ENCODE results near the gene SFMBT2. TPM values are rescaled to one million over a fixed set of nuclear protein-coding genes. Genes with fewer than 3 reads are reported as not detected.
A peak's percentile ranks its signal among the peaks of the same experiment; 100 is the strongest.

SFMBT2 gene
- total RNA-seq, 3 donors from 2014 or later (not counting 1 experiment from before 2014, with no cell fraction given), result 50.4 to 70.4 (median 52.2) TPM

- Mint-ChIP-seq H3K36me3 (no peaks in the 10 kb centered on the region), H3K9me3 (peaks cover 0 to 3% of the 10 kb centered on the region in 2 donors), H3K4me1 (peaks cover 60 to 69% of the 10 kb centered on the region in 2 donors), H3K4me3 (peak overlapping the region; percentile 73), H3K27me3 (ENCODE audit: low read depth in 2 of 2) (no peaks in the 10 kb centered on the region), H3K27ac (peak overlapping the region; percentile 28 to 44)
- peaks cover 31% of the 10 kb centered on the region for H3K4me1 ChIP-seq (ENCODE audit: control insufficient read depth, insufficient read depth, low read length)
- H3K36me3 ChIP-seq (ENCODE audit: control insufficient read depth, insufficient read depth, low read length), result no peaks in the 10 kb centered on the region
- DNase-seq (no peak), ATAC-seq (peak; percentile 53 to 84 (median 73))
- peaks cover 4% of the 10 kb centered on the region for H3K9me3 ChIP-seq (ENCODE audit: control insufficient read depth, insufficient read depth, low read length)
- WGBS (ENCODE audit: insufficient coverage), result 18% methylated on average over 4 of the region's 4 CpGs
- no peaks in the 10 kb centered on the region for H3K27me3 ChIP-seq (ENCODE audit: control insufficient read depth, insufficient read depth, low read length)
- TF ChIP-seq CTCF (IDR thresholded peaks at IDR 0.05), result no peak
- no peak overlapping the region for H3K27ac ChIP-seq (ENCODE audit: low read length)
- H3K4me3 ChIP-seq (ENCODE audit: low read length), result no peak overlapping the region
- intact Hi-C loops (cut with micrococcal nuclease), result loop anchor here (5.0 kb wide), 2 partner anchors 46 to 61 kb away; no protein-coding TSS in a partner anchor
Observed at GRCh38 chr10:7317786-7318446, 92.9 kb downstream of the SFMBT2 start.

GRCh38 chr10:7316839-7317238, 94.0 kb downstream of the SFMBT2 start:
- Mint-ChIP-seq H3K9me3 (no peaks in the 10 kb centered on the region), H3K27me3 (ENCODE audit: low read depth in 2 of 2) (no peaks in the 10 kb centered on the region), H3K4me3 (peak overlapping the region; percentile 14), H3K4me1 (peaks cover 71 to 79% of the 10 kb centered on the region in 2 donors), H3K36me3 (no peaks in the 10 kb centered on the region), H3K27ac (peak overlapping the region in 1 of 2 donors; percentile 61)
- WGBS (ENCODE audit: insufficient coverage), result 94% methylated on average over 2 of the region's 2 CpGs
- Histone ChIP-seq H3K9me3 (ENCODE audit: control insufficient read depth, insufficient read depth, low read length) (peaks cover under 1% of the 10 kb centered on the region), H3K4me1 (ENCODE audit: control insufficient read depth, insufficient read depth, low read length) (peaks cover 31% of the 10 kb centered on the region), H3K27me3 (ENCODE audit: control insufficient read depth, insufficient read depth, low read length) (no peaks in the 10 kb centered on the region), H3K36me3 (ENCODE audit: control insufficient read depth, insufficient read depth, low read length) (no peaks in the 10 kb centered on the region), H3K27ac (ENCODE audit: low read length) (no peak overlapping the region), H3K4me3 (ENCODE audit: low read length) (no peak overlapping the region)
- no peak for TF ChIP-seq CTCF (IDR thresholded peaks at IDR 0.05)
- ATAC-seq, result no peak
- intact Hi-C loops (cut with micrococcal nuclease), result loop anchor here (5.0 kb wide), 2 partner anchors 45 to 60 kb away; no protein-coding TSS in a partner anchor
- no peak for DNase-seq

- Mint-ChIP-seq H3K9me3 (no peaks in the 10 kb centered on the region), H3K27ac (peak overlapping the region; percentile 47 to 61), H3K4me3 (no peak overlapping the region), H3K36me3 (no peaks in the 10 kb centered on the region), H3K27me3 (ENCODE audit: low read depth in 2 of 2) (no peaks in the 10 kb centered on the region), H3K4me1 (peaks cover 79 to 87% of the 10 kb centered on the region in 2 donors)
- no peak for TF ChIP-seq CTCF (IDR thresholded peaks at IDR 0.05)
- Histone ChIP-seq H3K27ac (ENCODE audit: low read length) (no peak overlapping the region), H3K4me3 (ENCODE audit: low read length) (no peak overlapping the region), H3K9me3 (ENCODE audit: control insufficient read depth, insufficient read depth, low read length) (no peaks in the 10 kb centered on the region), H3K4me1 (ENCODE audit: control insufficient read depth, insufficient read depth, low read length) (peaks cover 31% of the 10 kb centered on the region), H3K27me3 (ENCODE audit: control insufficient read depth, insufficient read depth, low read length) (no peaks in the 10 kb centered on the region), H3K36me3 (ENCODE audit: control insufficient read depth, insufficient read depth, low read length) (no peaks in the 10 kb centered on the region)
- ATAC-seq (no peak), DNase-seq (no peak)
- intact Hi-C loops (cut with micrococcal nuclease), result loop anchor here (5.0 kb wide), 2 partner anchors 44 to 59 kb away; no protein-coding TSS in a partner anchor
- WGBS (ENCODE audit: insufficient coverage), result 83% methylated on average over 2 of the region's 2 CpGs
Observed at GRCh38 chr10:7315906-7316305, 94.9 kb downstream of the SFMBT2 start.

Data from natural killer cell (primary cell).